CD4-positive, alpha-beta T cell (primary cell): ENCODE data around the gene GPR27. TPM values are rescaled to one million over a fixed set of nuclear protein-coding genes. Genes with fewer than 3 reads are reported as not detected.

Experiments used
- ATAC-seq: fragments of 200-7000 bp; cut with Tn5 transposase; one replicate; pipeline ENCODE4 v1.10.0; 2022; ENCODE audit warnings: mild to moderate bottlenecking; ENCODE audit not compliant: poor library complexity
- CTCF ChIA-PET: fragments of 350-600 bp; sonication (Branson Sonifier 250); formaldehyde crosslinking; loops from one replicate; lab custom pipeline; 2021; ENCODE audit warnings: antibody characterized with exemption, inconsistent platforms; lab: Charles Lee
- POLR2A ChIA-PET: fragments of 350-600 bp; sonication (Branson Sonifier 250); formaldehyde crosslinking; loops from one replicate; lab custom pipeline; 2021; ENCODE audit warnings: antibody characterized with exemption, inconsistent platforms; lab: Charles Lee
- DNase-seq, 14 experiments: peaks; one replicate each; pipeline ENCODE4 v3.0.0-alpha.2; 2013 to 2020; ENCODE audit warnings: mixed read lengths in 2 of 14
- H3K27ac ChIP-seq, 2 donors: one replicate each; pipeline versions ENCODE4 v1.5.1 to v1.7.0; 2013; ENCODE audit warnings: low read length in 2 of 2, low read depth in 1 of 2, mild to moderate bottlenecking in 1 of 2
- H3K27me3 ChIP-seq, 2 experiments: 1 replicate in 1 of 2; 2 replicates in 1 of 2; pipeline versions ENCODE4 v1.6.1 to v1.7.0; 2013; ENCODE audit warnings: low read length in 2 of 2, control low read depth in 1 of 2, mild to moderate bottlenecking in 1 of 2, moderate library complexity in 1 of 2; ENCODE audit not compliant: insufficient read depth in 2 of 2, control insufficient read depth in 1 of 2
- H3K36me3 ChIP-seq: one replicate; pipeline ENCODE4 v1.6.1; 2013; ENCODE audit warnings: low read length, control low read depth; ENCODE audit not compliant: insufficient read depth
- H3K4me1 ChIP-seq: one replicate; pipeline ENCODE4 v1.6.1; 2013; ENCODE audit warnings: low read length, control low read depth; ENCODE audit not compliant: insufficient read depth
- H3K4me3 ChIP-seq: one replicate; pipeline ENCODE4 v1.5.1; 2013; ENCODE audit warnings: mild to moderate bottlenecking, low read length, moderate library complexity
- H3K9me3 ChIP-seq, 2 experiments: 1 replicate in 1 of 2; 2 replicates in 1 of 2; pipeline versions ENCODE4 v1.6.1 to v1.7.0; 2013; ENCODE audit warnings: low read length in 2 of 2, mild to moderate bottlenecking in 2 of 2, control low read depth in 1 of 2, moderate library complexity in 1 of 2; ENCODE audit not compliant: control insufficient read depth in 1 of 2, insufficient read depth in 1 of 2
- H3K27ac Mint-ChIP-seq: one replicate; pipeline ENCODE4 v1.8.0; 2020; ENCODE audit warnings: mixed read lengths
- H3K27me3 Mint-ChIP-seq: one replicate; pipeline ENCODE4 v1.8.0; 2021; ENCODE audit warnings: mixed read lengths
- H3K36me3 Mint-ChIP-seq: one replicate; pipeline ENCODE4 v1.8.0; 2021; ENCODE audit warnings: low read depth, mixed read lengths
- H3K4me1 Mint-ChIP-seq: one replicate; pipeline ENCODE4 v1.8.0; 2021; ENCODE audit warnings: low read depth, mixed read lengths
- H3K4me3 Mint-ChIP-seq: one replicate; pipeline ENCODE4 v1.8.0; 2020; ENCODE audit warnings: mild to moderate bottlenecking, mixed read lengths
- H3K9me3 Mint-ChIP-seq: one replicate; pipeline ENCODE4 v1.8.0; 2020; ENCODE audit warnings: mixed read lengths
- intact Hi-C, 2 experiments: fragments of 100-400 bp; cut with DNase I in 1 of 2; cut with micrococcal nuclease in 1 of 2; formaldehyde crosslinking; loops; one replicate each; pipeline versions ENCODE4 v1.15.1 to v1.9.0; 2023 to 2025; cut with DNase I, micrococcal nuclease
- total RNA-seq, 174 experiments: library from RNA in 2 of 174; stranded (reverse) in 2 of 174; gene quantifications; one replicate each; pipeline ENCODE4 v1.2.3 and lab custom pipeline; 2021 to 2026
- TF ChIP-seq, protein P1 (sequence below): fragments of 200-600 bp; IDR thresholded peaks from one replicate; pipeline ENCODE4 v1.8.0; 2022; ENCODE audit warnings: antibody characterized with exemption, mild to moderate bottlenecking

GPR27 gene
- total RNA-seq, 2 experiments from 2014 or later, result 0.84 to 1.1 TPM

DNA sequence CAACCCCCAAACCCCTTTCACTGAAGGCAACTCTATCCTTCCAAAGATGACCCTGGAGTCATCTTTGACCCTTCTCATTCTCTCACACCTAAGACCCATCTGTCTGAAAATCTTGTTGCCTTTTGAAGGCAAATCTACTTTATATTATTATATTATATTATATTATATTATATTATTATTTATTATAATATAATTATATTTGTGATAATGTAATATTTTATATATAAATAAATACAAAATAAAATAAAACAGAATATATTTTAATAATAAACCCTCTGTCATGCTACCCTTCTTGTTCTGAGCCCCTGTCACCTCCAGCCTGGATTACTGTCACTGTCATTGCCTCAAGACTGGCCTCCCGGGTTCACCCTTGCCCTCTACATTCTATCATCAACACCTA lies 36.3 kb downstream of the GPR27 start:
- Histone ChIP-seq H3K4me3 (no peak overlapping the region), H3K27me3 (peaks cover 8 to 18% of the 10 kb centered on the region in 2 experiments), H3K9me3 (no peaks in the 10 kb centered on the region), H3K36me3 (no peaks in the 10 kb centered on the region), H3K4me1 (peaks cover 4% of the 10 kb centered on the region), H3K27ac (no peak overlapping the region)
- no peak for DNase-seq
- TF ChIP-seq, protein P1, sequence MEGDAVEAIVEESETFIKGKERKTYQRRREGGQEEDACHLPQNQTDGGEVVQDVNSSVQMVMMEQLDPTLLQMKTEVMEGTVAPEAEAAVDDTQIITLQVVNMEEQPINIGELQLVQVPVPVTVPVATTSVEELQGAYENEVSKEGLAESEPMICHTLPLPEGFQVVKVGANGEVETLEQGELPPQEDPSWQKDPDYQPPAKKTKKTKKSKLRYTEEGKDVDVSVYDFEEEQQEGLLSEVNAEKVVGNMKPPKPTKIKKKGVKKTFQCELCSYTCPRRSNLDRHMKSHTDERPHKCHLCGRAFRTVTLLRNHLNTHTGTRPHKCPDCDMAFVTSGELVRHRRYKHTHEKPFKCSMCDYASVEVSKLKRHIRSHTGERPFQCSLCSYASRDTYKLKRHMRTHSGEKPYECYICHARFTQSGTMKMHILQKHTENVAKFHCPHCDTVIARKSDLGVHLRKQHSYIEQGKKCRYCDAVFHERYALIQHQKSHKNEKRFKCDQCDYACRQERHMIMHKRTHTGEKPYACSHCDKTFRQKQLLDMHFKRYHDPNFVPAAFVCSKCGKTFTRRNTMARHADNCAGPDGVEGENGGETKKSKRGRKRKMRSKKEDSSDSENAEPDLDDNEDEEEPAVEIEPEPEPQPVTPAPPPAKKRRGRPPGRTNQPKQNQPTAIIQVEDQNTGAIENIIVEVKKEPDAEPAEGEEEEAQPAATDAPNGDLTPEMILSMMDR, result no peak
- peaks cover 24% of the 10 kb centered on the region for H3K27me3 Mint-ChIP-seq
- no peaks in the 10 kb centered on the region for H3K36me3 Mint-ChIP-seq
- H3K27ac Mint-ChIP-seq, result no peak overlapping the region
- no peak for ATAC-seq
- H3K4me1 Mint-ChIP-seq, result peaks cover 9% of the 10 kb centered on the region
- intact Hi-C loops, result no loop called here
- H3K9me3 Mint-ChIP-seq, result no peaks in the 10 kb centered on the region
- ChIA-PET CTCF (no interaction called here), POLR2A (no interaction called here)
- H3K4me3 Mint-ChIP-seq, result no peak overlapping the region

DNA sequence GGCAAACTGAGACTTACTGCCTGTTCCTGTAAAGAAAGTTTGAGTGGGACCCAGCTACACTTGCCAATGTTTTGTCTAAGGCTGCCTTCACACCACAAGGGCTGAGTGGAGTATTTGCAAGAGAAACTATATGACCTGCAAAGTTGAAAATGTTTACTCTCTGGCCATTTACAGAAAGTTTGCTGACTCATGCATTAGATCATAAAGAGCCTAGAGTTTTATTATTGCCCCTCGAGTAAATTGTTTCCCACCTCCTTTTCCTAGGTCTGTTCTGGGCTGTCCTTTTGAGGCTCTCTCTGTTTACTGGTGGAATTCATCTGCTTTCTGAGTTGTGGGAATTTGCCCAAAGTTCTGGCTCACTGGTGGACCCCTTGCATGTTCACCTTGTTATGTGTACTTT lies 38.0 kb downstream of the GPR27 start:
- no peaks in the 10 kb centered on the region for H3K9me3 ChIP-seq
- CTCF ChIA-PET, result no interaction called here
- peaks cover 9% of the 10 kb centered on the region for H3K27me3 Mint-ChIP-seq

GRCh38 chr3:71796290-71796689 lies 42.6 kb downstream of the GPR27 start:
- ChIA-PET POLR2A (no interaction called here), CTCF (no interaction called here)
- Histone ChIP-seq H3K4me3 (no peak overlapping the region), H3K27me3 (peaks cover 0 to 3% of the 10 kb centered on the region in 2 experiments), H3K4me1 (no peaks in the 10 kb centered on the region), H3K36me3 (no peaks in the 10 kb centered on the region), H3K9me3 (no peaks in the 10 kb centered on the region), H3K27ac (no peak overlapping the region)
- ATAC-seq (no peak), DNase-seq (peak in 1 of 14 experiments; percentile 21)
- no peak overlapping the region for H3K4me3 Mint-ChIP-seq
- intact Hi-C loops, result no loop called here
- TF ChIP-seq, protein P1, result no peak
- peaks cover 6% of the 10 kb centered on the region for H3K27me3 Mint-ChIP-seq
- H3K4me1 Mint-ChIP-seq, result no peaks in the 10 kb centered on the region
- H3K27ac Mint-ChIP-seq, result no peak overlapping the region
- no peaks in the 10 kb centered on the region for H3K36me3 Mint-ChIP-seq
- H3K9me3 Mint-ChIP-seq, result no peaks in the 10 kb centered on the region

More for the DNA sequence above, 38.0 kb downstream of the GPR27 start:
- POLR2A ChIA-PET, result no interaction called here
- Histone ChIP-seq H3K27me3 (peaks cover 0 to 4% of the 10 kb centered on the region in 2 experiments), H3K36me3 (no peaks in the 10 kb centered on the region), H3K27ac (no peak overlapping the region), H3K4me3 (no peak overlapping the region), H3K4me1 (no peaks in the 10 kb centered on the region)
- H3K9me3 Mint-ChIP-seq, result no peaks in the 10 kb centered on the region
- DNase-seq (no peak), ATAC-seq (no peak)
- no peak overlapping the region for H3K4me3 Mint-ChIP-seq
- H3K27ac Mint-ChIP-seq, result no peak overlapping the region
- no peaks in the 10 kb centered on the region for H3K4me1 Mint-ChIP-seq
- intact Hi-C loops, result no loop called here
- no peaks in the 10 kb centered on the region for H3K36me3 Mint-ChIP-seq
- TF ChIP-seq, protein P1, result no peak
